Activated CD8-positive, alpha-beta memory T cell treated with anti-CD3 and anti-CD28 coated beads for 1 hour (primary cell): ENCODE measurements around the gene RRAD.
"Not testable (repeated sequence)": the region's sequence is repeated elsewhere in the genome, so short reads cannot be mapped to it uniquely, and the experiment has no call there.

Experiments
- DNase-seq, 2 donors: peaks; one replicate each; pipeline ENCODE4 v3.0.0-alpha.2; 2020; ENCODE audit warnings: low read depth in 1 of 2; ENCODE audit errors: extremely low read depth in 1 of 2

The RRAD gene

DNA sequence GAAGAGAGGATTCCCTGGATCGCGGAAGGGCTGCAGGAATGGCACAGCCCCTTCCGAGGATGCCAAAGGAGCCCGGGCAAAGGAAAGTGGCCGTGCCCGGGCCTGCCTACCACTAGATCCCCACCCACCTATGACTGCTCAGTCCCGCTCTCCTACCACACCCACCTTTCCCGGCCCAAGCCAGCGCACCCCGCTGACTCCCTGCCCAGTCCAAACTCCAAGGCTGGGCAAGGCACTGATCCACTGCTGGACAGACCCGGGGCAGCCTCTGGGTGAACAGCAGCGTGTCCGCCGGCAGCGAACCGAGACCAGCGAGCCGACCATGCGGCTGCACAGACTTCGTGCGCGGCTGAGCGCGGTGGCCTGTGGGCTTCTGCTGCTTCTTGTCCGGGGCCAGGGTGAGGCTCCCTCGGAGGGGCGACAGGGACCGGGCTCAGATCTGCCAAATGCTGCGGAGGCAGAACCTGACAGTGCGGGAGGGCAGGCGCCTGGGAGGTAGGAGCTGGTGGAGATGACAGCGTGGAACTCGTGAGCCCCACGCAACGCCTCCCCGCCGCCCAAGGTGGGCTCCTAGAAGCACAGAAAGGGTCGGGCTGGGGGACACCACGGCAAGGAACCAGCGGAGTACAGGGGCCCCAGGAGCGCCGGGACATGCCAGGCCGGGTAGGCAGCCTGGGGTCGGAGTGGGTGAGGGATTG lies 10.1 kb upstream of the RRAD start, which contains the start of gene CES2:
Gene CES2 (plus strand): TSS at position 203 of the 698 bp plus-strand sequence. CDS start 120 bp downstream, at position 323.
- no peak for DNase-seq

- not testable (repeated sequence) for DNase-seq
Observed at GRCh38 chr16:66934839-66935313, 9.5 kb upstream of the RRAD start.

GRCh38 chr16:66934138-66934838 lies 9.0 kb upstream of the RRAD start, which contains the start of gene CIAO2B:
CIAO2B (minus strand) TSS chr16:66934402; CDS start chr16:66934364, 38 bp downstream.
- DNase-seq: peak; percentile 76 to 83

GRCh38 chr16:66933776-66934137 lies 8.4 kb upstream of the RRAD start:
- peak in 1 of 2 donors; percentile 51 for DNase-seq

- DNase-seq: no peak
Observed at GRCh38 chr16:66932076-66932475, 6.7 kb upstream of the RRAD start.

DNA sequence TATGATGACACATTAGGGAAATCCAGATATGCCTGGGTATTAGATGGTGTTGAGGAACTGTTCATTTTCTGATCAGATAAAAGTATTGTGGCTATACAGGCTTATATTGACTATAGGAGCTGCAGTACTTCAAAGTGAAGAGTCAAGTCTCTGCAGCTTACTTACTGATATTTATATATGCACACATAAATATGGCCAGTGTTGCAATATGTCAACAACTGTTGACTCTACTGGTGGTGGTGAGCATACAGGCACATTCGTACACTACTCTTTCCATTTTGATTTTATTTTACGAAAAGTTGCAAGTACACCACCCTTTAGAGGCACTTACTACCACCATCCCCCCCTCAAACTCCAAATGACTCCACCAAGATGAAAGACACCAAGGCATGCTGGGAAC lies 6.3 kb upstream of the RRAD start:
- DNase-seq: no peak

- DNase-seq: no peak
Observed at GRCh38 chr16:66930189-66930588, 4.9 kb upstream of the RRAD start.

DNA sequence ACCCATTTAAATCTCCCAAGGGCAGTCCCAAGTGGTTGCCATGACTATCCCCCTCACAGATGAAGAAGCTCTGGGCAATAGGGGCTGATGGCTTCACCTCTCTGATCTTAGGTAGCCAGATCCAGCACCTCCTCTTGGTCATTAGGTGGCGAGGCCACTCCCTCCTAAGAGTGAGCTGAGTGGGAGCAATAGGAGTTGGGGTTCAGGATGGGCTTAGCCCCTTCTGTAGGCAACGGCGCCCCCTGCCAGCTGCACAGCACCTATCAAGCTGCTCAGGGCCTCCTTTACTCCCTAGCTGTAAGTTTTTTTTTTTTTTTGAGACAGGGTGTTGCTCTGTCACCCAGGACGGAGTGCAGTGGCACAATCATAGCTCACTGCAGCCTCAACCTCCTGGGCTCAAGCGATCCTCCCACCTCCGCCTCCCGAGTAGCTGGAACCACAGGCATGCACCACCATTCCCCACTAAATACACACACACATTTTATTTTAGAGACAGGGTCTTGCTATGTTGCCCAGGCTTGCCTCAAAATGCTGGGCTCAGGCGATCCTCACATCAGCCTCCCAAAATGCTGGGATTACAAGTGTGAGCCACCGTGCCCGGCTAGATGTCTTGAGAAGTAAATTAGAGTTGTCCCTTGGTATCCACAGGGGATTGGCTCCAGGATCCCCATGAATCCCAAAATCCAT lies 3.5 kb upstream of the RRAD start:
- DNase-seq: no peak

- DNase-seq: no peak
Observed at GRCh38 chr16:66927918-66928649, 2.7 kb upstream of the RRAD start.

DNA sequence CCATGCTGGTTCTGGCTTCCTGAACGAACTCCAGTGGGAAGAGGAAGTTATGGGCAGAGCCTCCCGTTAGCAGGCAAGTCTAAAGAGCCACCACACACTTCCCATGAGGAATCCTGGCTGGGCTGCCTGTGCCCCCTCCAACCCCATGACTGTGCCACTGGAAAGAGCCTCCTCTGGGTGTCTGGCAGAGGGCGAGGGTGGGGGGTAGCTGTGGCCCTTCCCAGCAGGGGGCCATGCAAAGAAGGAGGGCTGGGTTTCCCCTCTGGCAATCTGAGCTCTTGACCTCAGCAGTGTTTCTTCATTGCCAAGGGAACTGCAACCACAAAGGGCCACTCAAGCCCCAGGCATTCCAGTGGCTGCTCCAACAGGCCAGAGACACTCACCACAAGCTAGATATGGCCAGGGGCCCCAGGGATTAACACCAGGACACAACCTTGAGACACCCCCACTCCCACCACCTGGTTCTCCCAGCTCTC lies 1.7 kb upstream of the RRAD start:
- no peak for DNase-seq

DNA sequence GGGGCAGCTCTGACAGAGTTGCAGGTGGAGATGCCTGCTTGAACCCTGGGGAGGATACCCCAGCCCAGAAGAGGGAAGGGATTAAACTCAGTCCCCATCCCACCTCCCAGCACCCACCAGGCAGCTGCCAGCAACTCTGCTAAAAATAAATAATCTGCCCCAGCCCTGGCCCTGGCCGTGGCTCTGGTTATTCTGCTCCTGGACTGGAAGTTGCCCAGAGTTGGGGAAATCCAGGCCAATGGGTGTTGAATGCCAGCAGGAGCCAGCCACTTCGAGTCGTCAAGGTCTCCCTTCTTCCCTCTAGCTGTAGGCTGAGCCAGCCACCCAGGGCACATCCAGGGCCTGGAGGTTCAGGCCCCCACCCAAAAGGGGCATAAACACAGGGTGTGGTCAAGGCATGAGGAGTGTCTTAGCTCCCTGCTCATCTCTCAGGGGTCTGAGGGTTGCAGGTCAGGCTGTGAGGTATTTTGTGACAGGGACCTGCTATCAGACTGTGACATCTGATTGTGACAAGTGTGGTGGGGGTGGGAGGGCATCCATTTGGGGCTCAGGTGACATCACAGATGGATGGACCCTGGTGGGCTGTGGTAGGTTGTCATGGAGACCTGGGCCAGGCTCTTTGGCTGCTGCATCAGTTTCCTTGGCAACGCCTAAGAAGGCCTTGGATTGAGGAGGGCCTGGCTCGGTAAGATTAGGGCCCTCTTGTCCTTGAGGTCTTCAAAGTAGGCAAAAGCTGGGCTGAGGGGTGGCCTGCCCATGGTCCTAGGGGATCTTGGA lies 1.0 kb upstream of the RRAD start:
- DNase-seq: no peak

GRCh38 chr16:66924527-66925321 lies 611 bp downstream of the RRAD start:
- no peak for DNase-seq

DNA sequence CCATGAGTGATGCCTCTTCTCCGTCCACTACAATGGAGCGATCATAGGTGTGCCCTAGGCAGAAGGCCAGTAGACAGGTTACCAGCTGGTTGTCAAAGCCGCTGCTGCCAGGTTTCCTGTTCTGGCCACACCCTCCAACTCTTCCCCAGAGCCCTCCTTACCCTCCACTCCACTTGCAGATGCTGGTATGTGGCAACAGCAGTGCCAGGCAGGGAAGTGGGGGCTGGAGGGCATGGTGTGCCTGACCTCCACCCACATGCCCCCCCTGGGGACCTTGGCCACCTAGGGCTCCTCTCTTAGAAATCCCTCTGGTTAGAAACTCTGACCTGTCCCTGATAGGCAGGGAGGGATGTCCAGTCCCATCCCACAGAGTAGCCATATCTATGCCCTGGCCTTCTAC lies 1.5 kb downstream of the RRAD start:
- no peak for DNase-seq

GRCh38 chr16:66923247-66923731 lies 2.0 kb downstream of the RRAD start:
- DNase-seq: no peak

GRCh38 chr16:66921729-66922450 lies 3.4 kb downstream of the RRAD start:
- DNase-seq: no peak

DNA sequence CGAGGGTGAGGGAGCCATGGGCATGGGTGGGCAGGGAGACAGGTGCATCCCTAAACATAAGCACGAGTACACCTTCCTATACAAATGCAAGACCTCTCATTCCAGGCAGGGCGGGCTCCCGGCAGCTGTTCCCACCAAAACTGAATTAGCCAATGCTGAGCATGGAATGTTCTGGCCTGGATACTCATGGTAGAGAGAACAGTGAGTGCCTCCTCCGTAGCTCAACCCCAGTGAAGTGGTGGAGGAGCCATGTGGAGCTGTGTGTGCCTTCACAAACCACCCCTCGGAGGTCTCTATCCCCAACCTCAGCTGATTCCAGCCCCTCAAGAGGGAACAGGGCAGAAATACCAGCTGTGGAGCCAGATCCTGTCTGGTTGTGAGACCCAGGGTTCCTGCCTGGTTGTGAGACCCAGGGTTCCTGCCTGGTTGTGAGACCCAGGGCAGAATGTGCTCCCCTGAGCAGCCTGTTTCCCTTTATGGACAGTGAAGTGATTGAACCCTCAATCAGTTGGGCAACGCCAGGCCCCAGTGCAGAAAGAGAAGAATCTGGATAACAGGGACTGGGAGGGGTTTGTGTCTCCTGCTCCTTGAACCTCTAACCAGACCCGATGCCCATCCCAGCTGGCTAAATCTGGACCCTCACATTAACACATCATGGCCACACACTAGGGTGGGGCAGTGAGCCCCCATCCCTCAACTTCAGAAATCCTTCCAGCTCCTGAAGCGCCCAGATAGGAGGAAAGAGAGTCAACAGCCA lies 4.2 kb downstream of the RRAD start:
- DNase-seq: no peak

- DNase-seq: no peak
Observed at GRCh38 chr16:66920299-66920590, 5.1 kb downstream of the RRAD start.
